ENCODE data around the gene C16orf87.

- no peak for TF ChIP-seq EZH2phosphoT487 (IDR thresholded peaks at IDR 0.05; ENCODE audit: borderline replicate concordance, low read length)
- TF ChIP-seq CTCF (IDR thresholded peaks at IDR 0.05; ENCODE audit: low read depth, low read length, poor library complexity, severe bottlenecking) = no peak
Observed at GRCh38 chr16:46797501-46797900, 33.5 kb downstream of the C16orf87 start.

Measured in DOHH2 (cell line).